Measurements from ENCODE around the gene GFPT1. TPM values are rescaled to one million over a fixed set of nuclear protein-coding genes. Genes with fewer than 3 reads are reported as not detected.
A peak's percentile ranks its signal among the peaks of the same experiment; 100 is the strongest.

Gene GFPT1
- polyA plus RNA-seq, 1 donor (not counting 4 experiments of a cell fraction or from before 2014, with no cell fraction given), result 12.9 TPM

- dilution Hi-C loops (cut with MboI; ENCODE audit: extremely low pct_ligation_motif_present, low sequenced_read_pairs), result no loop called here
- Histone ChIP-seq H3K36me3 (ENCODE audit: control insufficient read depth in 2 of 2, extremely low read depth in 1 of 2, insufficient read depth in 2 of 2, low read length in 2 of 2) (no peaks in the 10 kb centered on the region), H3K4me2 (ENCODE audit: control insufficient read depth, extremely low read depth, insufficient read depth, low read depth, low read length) (peak overlapping the region; percentile 97), H3K27me3 (ENCODE audit: control insufficient read depth, extremely low read depth, insufficient read depth, low read length) (peaks cover 26% of the 10 kb centered on the region), H4K20me1 (ENCODE audit: control insufficient read depth, extremely low read depth, insufficient read depth, low read length) (no peaks in the 10 kb centered on the region), H3K27ac (ENCODE audit: control insufficient read depth, insufficient read depth, low read length) (no peak overlapping the region), H3K79me2 (ENCODE audit: control insufficient read depth, insufficient read depth, low read length) (no peaks in the 10 kb centered on the region), H3K9me3 (ENCODE audit: control insufficient read depth, low read depth, low read length) (peaks cover 3% of the 10 kb centered on the region), H3K4me1 (ENCODE audit: control insufficient read depth, extremely low read depth, insufficient read depth, low read length) (peaks cover 15% of the 10 kb centered on the region), H3K9ac (ENCODE audit: control insufficient read depth, extremely low read depth, insufficient read depth, low read length) (peak overlapping the region; percentile 57), H2AFZ (ENCODE audit: control insufficient read depth, low read length) (peak overlapping the region; percentile 90), H3K9me1 (ENCODE audit: control insufficient read depth, extremely low read depth, insufficient read depth, low read length) (no peaks in the 10 kb centered on the region), H3K4me3 (ENCODE audit: control insufficient read depth in 2 of 3, extremely low read depth in 1 of 3, insufficient read depth in 2 of 3, low read depth in 1 of 3, low read length in 3 of 3) (peak overlapping the region; percentile 46 to 89 (median 74))
- DNase-seq (ENCODE audit: low read depth, low spot score) (no peak), FAIRE-seq (no peak)
- TF ChIP-seq CTCF (optimal IDR thresholded peaks at IDR 0.05 in 1 of 3, IDR thresholded peaks at IDR 0.05 in 1 of 3, conservative IDR thresholded peaks at IDR 0.05 in 1 of 3; ENCODE audit: extremely low read depth in 1 of 3, insufficient read depth in 2 of 3, low read length in 3 of 3), result no peak
- no peak for TF ChIP-seq EZH2 (IDR thresholded peaks at IDR 0.05; ENCODE audit: low read length)
Observed at GRCh38 chr2:69306393-69306821, 80.6 kb downstream of the GFPT1 start.

- H3K27me3 ChIP-seq (ENCODE audit: control insufficient read depth, extremely low read depth, insufficient read depth, low read length), result peaks cover 26% of the 10 kb centered on the region
- no peak overlapping the region for H3K9ac ChIP-seq (ENCODE audit: control insufficient read depth, extremely low read depth, insufficient read depth, low read length)
- TF ChIP-seq CTCF (optimal IDR thresholded peaks at IDR 0.05 in 1 of 3, IDR thresholded peaks at IDR 0.05 in 1 of 3, conservative IDR thresholded peaks at IDR 0.05 in 1 of 3; ENCODE audit: extremely low read depth in 1 of 3, insufficient read depth in 2 of 3, low read length in 3 of 3) (no peak), EZH2 (IDR thresholded peaks at IDR 0.05; ENCODE audit: low read length) (no peak)
- dilution Hi-C loops (cut with MboI; ENCODE audit: extremely low pct_ligation_motif_present, low sequenced_read_pairs), result no loop called here
- peak overlapping the region in 1 of 3 experiments; percentile 89 for H3K4me3 ChIP-seq (ENCODE audit: control insufficient read depth in 2 of 3, extremely low read depth in 1 of 3, insufficient read depth in 2 of 3, low read depth in 1 of 3, low read length in 3 of 3)
- H3K36me3 ChIP-seq (ENCODE audit: control insufficient read depth in 2 of 2, extremely low read depth in 1 of 2, insufficient read depth in 2 of 2, low read length in 2 of 2), result no peaks in the 10 kb centered on the region
- peak overlapping the region; percentile 97 for H3K4me2 ChIP-seq (ENCODE audit: control insufficient read depth, extremely low read depth, insufficient read depth, low read depth, low read length)
- H3K4me1 ChIP-seq (ENCODE audit: control insufficient read depth, extremely low read depth, insufficient read depth, low read length), result peaks cover 15% of the 10 kb centered on the region
- no peak overlapping the region for H2AFZ ChIP-seq (ENCODE audit: control insufficient read depth, low read length)
- H3K27ac ChIP-seq (ENCODE audit: control insufficient read depth, insufficient read depth, low read length), result no peak overlapping the region
- no peaks in the 10 kb centered on the region for H3K9me1 ChIP-seq (ENCODE audit: control insufficient read depth, extremely low read depth, insufficient read depth, low read length)
- FAIRE-seq (no peak), DNase-seq (ENCODE audit: low read depth, low spot score) (no peak)
- H4K20me1 ChIP-seq (ENCODE audit: control insufficient read depth, extremely low read depth, insufficient read depth, low read length), result no peaks in the 10 kb centered on the region
- H3K9me3 ChIP-seq (ENCODE audit: control insufficient read depth, low read depth, low read length), result peaks cover 3% of the 10 kb centered on the region
- no peaks in the 10 kb centered on the region for H3K79me2 ChIP-seq (ENCODE audit: control insufficient read depth, insufficient read depth, low read length)
Observed at GRCh38 chr2:69305712-69306392, 81.2 kb downstream of the GFPT1 start.

Measured in keratinocyte (primary cell).